ENCODE results near the gene ATXN1. TPM values are rescaled to one million over a fixed set of nuclear protein-coding genes. Genes with fewer than 3 reads are reported as not detected.

The ATXN1 gene
- total and polyA plus RNA-seq, 2 of the 13 experiments (the other 11 are each of a cell fraction or from before 2014, with no cell fraction given) = 20.7 to 39.5 TPM

GRCh38 chr6:16332175-16332542 is 429.1 kb downstream of the ATXN1 start:
- ATAC-seq (peak; percentile 94), DNase-seq (ENCODE audit: low spot score) (peak; percentile 78), FAIRE-seq (peak; percentile 91)
- Histone ChIP-seq H3K36me3 (replicated peaks in 1 of 2; ENCODE audit: control insufficient read depth in 1 of 2, insufficient read depth in 2 of 2, low read length in 2 of 2) (peaks cover 6 to 8% of the 10 kb centered on the region in 2 experiments; a peak in 4 of 5 replicates), H3K4me1 (ENCODE audit: insufficient read depth, low read length) (peaks cover 7% of the 10 kb centered on the region), H3K4me3 (replicated peaks in 1 of 3; ENCODE audit: insufficient read depth in 1 of 3, low read depth in 2 of 3, low read length in 3 of 3) (no peak overlapping the region), H3K27me3 (ENCODE audit: control insufficient read depth in 1 of 2, insufficient read depth in 2 of 2, low read length in 2 of 2) (no peaks in the 10 kb centered on the region), H3K79me2 (ENCODE audit: insufficient read depth, low read length) (no peaks in the 10 kb centered on the region), H2AFZ (ENCODE audit: low read length) (no peak overlapping the region), H3K27ac (ENCODE audit: extremely low read length, insufficient read depth, low read length) (no peak overlapping the region), H3K9ac (ENCODE audit: insufficient read depth, low read depth, low read length) (no peak overlapping the region), H3K4me2 (ENCODE audit: low read depth, low read length) (peak overlapping the region; percentile 33; the same call in 1 of the 2 replicates), H3K9me3 (ENCODE audit: low read length) (no peaks in the 10 kb centered on the region), H4K20me1 (ENCODE audit: insufficient read depth, low read length) (peaks cover 7% of the 10 kb centered on the region; the same call in 1 of the 2 replicates)
- no TSS peak for BruUV-seq (replicated peaks)
- CTCF ChIA-PET (ENCODE audit: low intra/inter-chr PET ratio, low total read pairs) = interaction anchor here (0.9 to 1.8 kb wide), 4 partner anchors 46 to 632 kb away, joined by 4 to 10 read pairs (median 7); no protein-coding TSS in a partner anchor
- WGBS (ENCODE audit: low lambda C conversion rate) = 15% methylated on average over 7 of the region's 7 CpGs
- POLR2A ChIA-PET = interaction anchor here (1.0 kb wide), 1 partner anchor 431 kb away, joined by 4 read pairs; no protein-coding TSS in a partner anchor
- in situ Hi-C loops (cut with HindIII; ENCODE audit: extremely low pct_ligation_motif_present, low pct_unique_long_range_greater_than_20kb) = loop anchor here (5.0 to 25.0 kb wide), 2 partner anchors 430 to 630 kb away; partner anchors contain the start of gene ATXN1
- intact Hi-C loops (cut with micrococcal nuclease; ENCODE audit: unreplicated experiment) = loop anchor here (1.0 to 10.0 kb wide), 6 partner anchors 77 to 754 kb away; partner anchors contain the start of gene ATXN1
- no peak for TF ChIP-seq DNMT3B (CRISPR knock-in tag; conservative IDR thresholded peaks at IDR 0.05)
- 0 out of 2 replicates have a peak, but pooled peaks have one; percentile 31 for TF ChIP-seq ZKSCAN1 (IDR thresholded peaks at IDR 0.05; ENCODE audit: low read length)
- no peak for TF ChIP-seq RFXANK (CRISPR knock-in tag; IDR thresholded peaks at IDR 0.05)
- TF ChIP-seq ZNF350 (CRISPR knock-in tag; IDR thresholded peaks at IDR 0.05; ENCODE audit: borderline replicate concordance, low read depth) = 0 out of 2 replicates have a peak, but pooled peaks have one; percentile 28
- TF ChIP-seq TCF12 (IDR thresholded peaks at IDR 0.05) = no peak
- no peak for TF ChIP-seq TCF12 (CRISPR knock-in tag; IDR thresholded peaks at IDR 0.05)
- 0 out of 2 replicates have a peak, but pooled peaks have one; percentile 17 for TF ChIP-seq DRAP1 (CRISPR knock-in tag; IDR thresholded peaks at IDR 0.05)
- no peak for TF ChIP-seq ZXDC (CRISPR knock-in tag; IDR thresholded peaks at IDR 0.05)
- TF ChIP-seq CTCF (CRISPR knock-in tag; IDR thresholded peaks at IDR 0.05) = peak; percentile 91
- no peak for TF ChIP-seq NPAS2 (CRISPR knock-in tag; IDR thresholded peaks at IDR 0.05; ENCODE audit: borderline replicate concordance)
- TF ChIP-seq TEAD3 (CRISPR knock-in tag; optimal IDR thresholded peaks at IDR 0.05; ENCODE audit: borderline replicate concordance) = peak; percentile 77
- no peak for TF ChIP-seq MBD4 (IDR thresholded peaks at IDR 0.05; ENCODE audit: borderline replicate concordance, low read length)
- TF ChIP-seq SMC3 (IDR thresholded peaks at IDR 0.05; ENCODE audit: low read length) = peak; percentile 90
- TF ChIP-seq MEF2D (CRISPR knock-in tag; IDR thresholded peaks at IDR 0.05) = no peak
- TF ChIP-seq ARID5B (CRISPR knock-in tag; IDR thresholded peaks at IDR 0.05) = 0 out of 2 replicates have a peak, but pooled peaks have one; percentile 18
